Sciatic nerve (tissue), 2 donors: ENCODE data around the gene OARD1. TPM values are rescaled to one million over a fixed set of nuclear protein-coding genes. Genes with fewer than 3 reads are reported as not detected.
"Not testable (repeated sequence)": the region's sequence is repeated elsewhere in the genome, so short reads cannot be mapped to it uniquely, and the experiment has no call there.

Source experiments
- ATAC-seq: fragments of 200-7000 bp; cut with Tn5 transposase; one replicate; pipeline ENCODE4 v1.9.1; 2020; ENCODE audit warnings: mild to moderate bottlenecking, moderate library complexity
- DNase-seq: peaks from one replicate; pipeline ENCODE4 v3.0.0-alpha.2; 2020; ENCODE audit warnings: low spot score
- intact Hi-C: fragments of 100-400 bp; cut with DNase I; formaldehyde crosslinking; loops from one replicate; pipeline ENCODE4 v1.14.2; 2022
- total RNA-seq: library from RNA; stranded (reverse); fragmentation: NEBNext Ultra II Directional; extraction: Animal tissue kit (Norgen Biotek cat#: 25700); gene quantifications from one replicate; pipeline ENCODE4 v1.2.1, GENCODE V29; 2021
- donor health status: DM: no; HTN: no; CAD: no.
- donor health status: DM: no; HTN: no; CAD: no.

OARD1 gene, protein sequence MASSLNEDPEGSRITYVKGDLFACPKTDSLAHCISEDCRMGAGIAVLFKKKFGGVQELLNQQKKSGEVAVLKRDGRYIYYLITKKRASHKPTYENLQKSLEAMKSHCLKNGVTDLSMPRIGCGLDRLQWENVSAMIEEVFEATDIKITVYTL
- 26.4 TPM for total RNA-seq

DNA sequence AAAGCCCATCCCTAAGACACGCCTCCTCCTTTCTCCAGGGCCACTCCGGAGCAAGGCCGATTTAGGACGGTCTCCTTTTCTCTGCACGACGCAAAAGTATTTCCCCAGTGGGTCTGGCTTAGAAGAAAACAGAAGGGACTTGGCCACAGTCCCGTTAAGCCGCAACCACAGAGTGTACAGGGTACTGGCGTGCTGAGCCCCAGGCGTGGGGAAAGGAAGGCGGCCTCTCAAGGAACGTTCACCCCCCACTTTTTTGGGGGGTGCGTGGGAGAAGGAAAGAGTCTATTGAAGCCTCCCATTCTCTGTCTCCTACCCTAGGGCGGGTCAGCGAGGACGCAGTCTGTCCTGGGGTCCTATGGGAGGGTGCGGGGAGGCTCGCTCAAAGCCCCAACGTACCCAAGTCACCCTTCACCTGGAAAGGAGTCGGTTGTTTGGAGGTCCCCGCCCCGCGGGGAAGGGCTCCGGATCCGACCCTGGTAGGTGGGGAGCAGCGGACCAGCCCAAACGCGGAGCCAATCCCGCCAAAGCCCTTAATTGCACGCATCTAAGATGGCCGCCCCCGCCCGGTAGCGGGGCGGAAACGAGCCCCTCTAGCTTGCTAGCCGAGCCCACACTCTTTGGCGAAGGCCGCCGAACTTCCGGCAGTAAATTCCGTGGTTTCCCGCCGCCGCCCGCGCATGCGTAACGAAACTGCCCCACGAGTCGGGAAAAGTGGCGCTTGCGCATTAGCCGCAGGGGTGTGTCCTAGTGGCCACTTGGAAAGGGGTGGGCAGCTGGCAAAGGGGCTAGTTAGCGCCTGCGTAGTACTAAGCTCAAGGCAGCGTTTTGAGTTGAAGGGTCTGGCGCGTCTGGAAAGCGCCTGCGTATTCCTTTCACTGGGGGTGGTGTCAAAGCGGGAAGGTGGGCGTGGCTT is at the start of gene OARD1:
Gene OARD1, minus strand, starts transcription at position 434 of the 913 bp plus-strand sequence. CDS start 722 bp downstream, outside the sequence.
- DNase-seq (peak; percentile 100), ATAC-seq (peak; percentile 93)
- intact Hi-C loops: no loop called here

DNA sequence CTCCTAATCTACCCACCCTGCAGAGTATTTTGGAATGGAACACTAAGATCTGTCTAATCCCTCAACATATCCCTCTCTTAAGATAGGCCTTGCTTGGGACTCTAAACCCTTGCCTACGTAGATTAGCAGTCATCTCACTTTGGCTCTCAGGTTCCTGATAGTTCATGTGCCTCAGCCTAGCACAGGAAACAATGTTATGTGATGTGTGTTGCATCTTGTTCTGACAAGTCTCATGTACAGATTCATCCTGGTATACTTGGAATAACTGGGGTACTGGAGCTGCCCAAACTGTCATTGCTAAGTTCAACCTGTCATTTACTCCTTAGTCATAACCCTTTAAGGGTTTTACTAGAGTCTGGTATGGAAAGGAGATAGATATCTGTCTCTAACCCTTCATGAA is 47.9 kb upstream of the OARD1 start:
- ATAC-seq (no peak), DNase-seq (no peak)
- intact Hi-C loops: no loop called here

- DNase-seq (no peak), ATAC-seq (no peak)
- intact Hi-C loops: no loop called here
Observed at GRCh38 chr6:41119508-41119907, 47.4 kb upstream of the OARD1 start.

DNA sequence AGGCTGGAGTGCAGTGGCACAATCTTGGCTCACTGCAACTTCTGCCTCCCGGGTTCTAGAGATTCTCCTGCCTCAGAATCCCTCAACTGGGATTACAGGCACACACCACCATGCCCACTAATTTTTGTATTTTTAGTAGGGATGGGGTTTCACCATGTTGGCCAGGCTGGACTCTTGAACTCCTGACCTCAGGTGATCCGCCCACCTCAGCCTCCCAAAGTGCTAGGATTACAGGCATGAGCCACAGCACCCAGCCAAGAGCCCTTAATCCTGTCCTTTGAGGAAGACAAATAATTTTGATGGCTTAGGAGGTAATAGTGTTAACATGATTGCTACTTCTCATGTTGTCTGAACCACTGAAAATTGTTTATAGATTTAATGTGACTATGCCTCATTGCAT is 42.9 kb upstream of the OARD1 start:
- DNase-seq, intact Hi-C loops: not testable (repeated sequence)

DNA sequence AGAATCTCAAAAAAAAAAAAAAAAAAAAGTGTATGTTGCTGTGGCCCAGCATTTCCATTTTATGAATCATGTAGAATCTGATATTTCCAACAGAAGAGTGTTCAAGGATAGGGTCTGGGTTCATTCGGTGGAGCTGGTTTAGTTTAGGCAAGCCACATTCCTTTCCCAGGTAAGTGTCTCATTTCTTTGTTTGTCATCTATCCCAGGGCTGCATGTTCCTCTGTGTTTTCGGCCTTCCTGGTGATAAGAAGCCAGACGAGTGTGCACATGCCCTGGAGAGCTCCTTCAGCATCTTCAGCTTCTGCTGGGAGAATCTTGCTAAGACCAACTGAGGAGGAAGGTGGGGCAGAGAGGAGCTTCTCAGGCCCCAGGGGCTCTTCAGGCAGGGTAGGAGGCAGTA is 38.9 kb upstream of the OARD1 start:
- intact Hi-C loops: no loop called here
- ATAC-seq (no peak), DNase-seq (no peak)

More for the DNA sequence above, 42.9 kb upstream of the OARD1 start:
- not testable (repeated sequence) for ATAC-seq

- intact Hi-C loops: no loop called here
- no peak for ATAC-seq
Observed at GRCh38 chr6:41103847-41104246, 31.7 kb upstream of the OARD1 start.

DNA sequence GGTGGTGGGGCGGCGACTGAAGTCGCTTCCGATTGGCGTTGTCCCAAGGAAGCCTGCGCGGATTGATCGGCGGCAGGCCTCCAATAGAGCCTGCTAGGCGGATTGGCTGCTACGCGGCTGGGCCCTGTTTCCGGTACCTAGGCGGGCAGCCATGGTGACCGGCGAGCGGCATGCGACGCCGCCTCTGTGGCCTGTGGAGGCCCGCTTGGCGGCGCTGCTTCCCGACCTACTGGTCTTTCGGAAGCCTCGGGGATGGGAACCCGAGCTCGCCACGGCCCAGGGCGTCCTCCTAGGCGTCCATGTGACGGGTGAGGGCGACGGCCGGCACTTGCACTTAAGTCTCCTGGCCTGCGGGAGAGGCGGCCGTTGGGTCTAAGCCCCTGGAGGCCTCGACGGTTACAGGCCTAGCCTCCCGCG is 28.7 kb upstream of the OARD1 start:
- peak; percentile 60 for DNase-seq
- intact Hi-C loops: no loop called here
- ATAC-seq: peak; percentile 26

More at GRCh38 chr6:41103847-41104246, 31.7 kb upstream of the OARD1 start:
- no peak for DNase-seq

DNA sequence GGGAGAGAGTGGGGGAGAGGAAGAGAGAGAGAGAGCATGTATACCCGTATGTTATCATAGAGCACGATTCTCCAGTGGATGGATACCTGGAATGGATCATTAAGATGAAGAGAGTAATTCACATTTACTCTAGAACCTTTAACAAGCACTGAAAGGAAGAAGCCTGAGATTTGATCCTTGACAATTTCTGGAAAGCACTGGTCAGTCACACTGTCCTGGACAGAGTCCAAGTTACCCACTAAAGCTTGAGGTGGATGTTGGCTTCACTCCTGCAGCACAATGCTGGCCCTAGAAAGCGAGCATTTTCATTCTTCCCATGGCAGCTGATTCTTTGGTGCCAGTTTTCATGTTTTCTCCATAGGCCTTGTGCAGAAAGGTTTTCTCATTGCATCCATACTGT is 26.2 kb upstream of the OARD1 start:
- intact Hi-C loops: no loop called here
- ATAC-seq (no peak), DNase-seq (no peak)

DNA sequence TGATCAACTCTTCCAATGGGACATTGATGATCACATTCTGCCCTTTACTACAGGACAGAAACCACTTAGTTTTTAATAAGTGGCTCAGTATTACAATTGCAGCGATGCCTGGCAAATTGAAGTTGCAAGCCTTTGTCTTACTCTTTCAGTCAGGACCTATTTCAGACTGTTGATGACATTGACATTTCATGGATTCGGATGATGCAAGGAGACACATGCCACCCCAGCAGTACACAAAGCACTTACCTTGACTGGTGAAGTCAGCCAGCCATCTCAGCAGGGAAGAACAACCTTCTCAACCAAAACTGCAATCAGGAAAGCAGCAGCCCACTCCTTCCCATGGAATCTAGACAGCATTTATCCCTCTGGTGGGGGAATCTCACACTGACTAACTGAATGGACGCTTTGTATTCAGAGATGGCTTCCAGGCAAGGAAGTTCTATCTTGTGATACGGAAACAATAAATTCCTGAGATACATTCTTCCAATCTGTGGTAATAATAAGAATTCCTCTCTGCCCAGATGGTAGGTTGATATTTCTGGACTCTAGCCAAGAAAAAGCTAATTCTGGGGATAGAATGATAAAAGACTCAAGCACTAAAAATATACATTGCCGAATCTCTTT is 25.4 kb upstream of the OARD1 start:
- DNase-seq: no peak
- intact Hi-C loops: no loop called here
- ATAC-seq: no peak

DNA sequence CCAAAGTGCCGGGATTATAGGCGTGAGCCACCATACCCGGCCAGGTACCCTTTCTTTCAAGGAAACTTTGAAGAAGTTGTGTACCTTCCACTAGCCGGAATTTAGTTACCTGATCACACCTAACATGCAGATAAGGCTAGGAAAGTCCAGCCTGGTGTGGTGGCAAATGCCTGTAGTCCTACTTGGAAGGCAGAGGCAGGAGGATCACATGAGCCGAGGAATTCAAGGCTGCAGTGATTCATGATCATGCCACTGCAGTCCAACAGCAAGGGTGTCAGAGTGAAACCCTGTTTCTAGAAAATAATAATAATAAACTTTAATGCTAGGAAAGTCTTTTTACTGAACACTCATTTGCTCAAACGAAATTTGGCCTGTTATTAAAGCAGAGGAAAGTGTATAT is 21.6 kb upstream of the OARD1 start:
- no peak for ATAC-seq
- intact Hi-C loops: no loop called here
- no peak for DNase-seq

DNA sequence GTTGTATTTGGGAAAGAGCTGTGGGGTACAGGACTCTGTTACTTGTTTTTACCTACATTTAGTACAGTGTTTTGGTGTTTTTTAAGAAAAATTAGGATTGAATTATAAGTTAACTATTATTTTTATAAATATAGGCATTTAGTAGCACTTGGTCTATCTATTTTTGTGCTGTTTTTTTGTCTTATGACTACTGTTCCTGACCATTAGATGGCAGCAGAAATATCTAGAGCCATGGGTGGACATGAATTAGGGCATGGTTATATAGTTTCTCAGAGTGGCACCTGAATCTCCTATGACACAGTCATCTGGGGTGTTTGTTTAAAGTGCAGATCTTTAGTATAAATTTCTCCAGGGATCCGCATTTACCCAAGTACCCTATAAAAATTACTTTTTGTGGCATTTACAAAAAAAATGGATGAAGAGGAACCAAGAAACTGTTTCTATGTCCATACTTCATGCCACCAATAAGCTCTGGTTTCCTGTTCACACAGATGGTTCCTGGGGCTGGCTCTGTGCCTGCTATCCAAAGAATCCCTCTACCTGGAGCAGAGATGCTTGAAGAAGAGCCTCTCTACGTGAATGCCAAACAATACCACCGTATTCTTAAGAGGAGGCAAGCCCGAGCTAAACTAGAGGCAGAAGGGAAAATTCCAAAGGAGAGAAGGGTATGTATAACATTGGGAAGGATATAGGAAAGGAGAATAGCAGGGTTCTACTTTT is 20.4 kb upstream of the OARD1 start:
- DNase-seq: no peak
- intact Hi-C loops: no loop called here
- no peak for ATAC-seq

GRCh38 chr6:41090841-41091761 is 18.9 kb upstream of the OARD1 start:
- intact Hi-C loops: no loop called here
- DNase-seq: no peak
- ATAC-seq: no peak

DNA sequence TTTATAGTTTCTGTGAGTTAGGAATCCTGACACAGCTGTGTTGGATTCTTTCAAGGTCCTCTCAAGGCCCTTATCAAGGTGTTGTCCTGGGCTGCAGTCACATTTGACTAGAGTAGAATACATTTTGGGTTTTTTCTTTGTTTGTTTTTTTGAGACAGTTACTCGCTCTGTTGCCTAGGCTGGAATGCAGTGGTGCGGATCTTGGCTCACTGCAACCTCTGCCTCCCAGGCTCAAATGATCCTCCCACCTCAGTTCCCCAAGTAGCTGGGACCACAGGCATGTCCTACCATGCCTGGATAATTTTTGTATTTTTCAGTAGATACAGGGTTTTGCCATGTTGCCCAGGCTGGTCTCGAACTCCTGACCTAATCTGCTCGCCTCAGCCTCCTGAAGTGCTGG is 16.3 kb upstream of the OARD1 start:
- intact Hi-C loops: no loop called here
- ATAC-seq (no peak), DNase-seq (no peak)

- no peak for ATAC-seq
- intact Hi-C loops: no loop called here
- DNase-seq: no peak
Observed at GRCh38 chr6:41085182-41085581, 13.0 kb upstream of the OARD1 start.

DNA sequence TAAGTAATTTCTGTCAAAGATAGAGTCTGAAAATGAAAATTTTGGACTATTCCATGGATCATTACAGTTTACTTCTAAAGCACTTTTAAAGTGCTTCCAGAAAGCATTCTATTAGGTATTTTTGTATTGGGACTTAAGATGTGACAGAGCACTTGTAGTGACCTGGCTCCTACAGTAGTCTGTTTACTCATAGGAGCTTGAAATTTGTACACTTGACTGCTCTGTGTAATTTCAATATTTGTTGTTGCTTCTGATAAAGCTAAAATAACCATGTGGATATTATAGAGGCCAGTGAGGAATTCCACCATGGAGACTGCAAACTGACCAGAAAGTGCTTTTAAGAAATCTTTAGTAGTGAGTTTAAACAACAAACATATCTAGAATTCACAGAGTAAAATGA is 10.9 kb upstream of the OARD1 start:
- ATAC-seq (no peak), DNase-seq (no peak)
- intact Hi-C loops: no loop called here

DNA sequence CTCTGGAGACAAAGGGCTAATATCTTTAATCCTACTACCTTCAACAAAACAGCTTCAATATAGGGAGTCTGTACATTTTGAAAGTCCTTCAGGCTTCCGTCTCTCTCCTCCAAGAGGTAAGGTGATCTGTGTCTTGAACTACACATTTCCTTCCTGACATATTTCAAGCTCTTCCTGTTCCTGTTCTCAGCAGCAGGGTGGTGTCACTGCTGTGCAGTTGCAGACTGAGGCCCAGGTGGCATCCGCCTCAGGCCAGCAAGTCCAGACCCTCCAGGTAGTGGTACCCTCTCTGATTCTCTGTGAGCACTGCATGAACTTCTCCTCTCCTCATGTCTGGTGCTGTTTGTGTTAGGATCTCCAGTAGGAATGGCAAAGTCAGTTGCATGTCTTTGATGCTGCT is 8.5 kb upstream of the OARD1 start:
- ATAC-seq (no peak), DNase-seq (no peak)
- intact Hi-C loops: no loop called here

- DNase-seq: no peak
- no peak for ATAC-seq
- intact Hi-C loops: no loop called here
Observed at GRCh38 chr6:41079080-41079479, 6.9 kb upstream of the OARD1 start.

DNA sequence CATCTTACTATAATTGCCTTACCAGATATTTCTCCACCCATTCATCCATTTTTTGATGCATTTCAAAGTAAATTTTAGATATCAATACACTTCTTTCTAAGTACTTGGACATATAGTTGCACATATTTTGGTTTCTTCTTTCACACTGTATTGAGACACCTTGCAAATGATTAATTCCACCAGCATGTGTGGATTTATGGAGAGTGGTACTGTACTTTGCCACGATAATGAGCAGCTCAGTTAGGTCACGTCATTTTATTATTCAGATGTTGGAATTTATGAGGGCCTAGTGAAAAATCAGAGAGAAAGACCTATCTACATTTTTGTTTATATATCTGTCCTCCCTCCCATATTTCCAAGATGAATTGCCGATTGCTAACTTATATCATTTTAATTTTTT is 5.9 kb upstream of the OARD1 start:
- intact Hi-C loops: no loop called here
- DNase-seq (no peak), ATAC-seq (no peak)

DNA sequence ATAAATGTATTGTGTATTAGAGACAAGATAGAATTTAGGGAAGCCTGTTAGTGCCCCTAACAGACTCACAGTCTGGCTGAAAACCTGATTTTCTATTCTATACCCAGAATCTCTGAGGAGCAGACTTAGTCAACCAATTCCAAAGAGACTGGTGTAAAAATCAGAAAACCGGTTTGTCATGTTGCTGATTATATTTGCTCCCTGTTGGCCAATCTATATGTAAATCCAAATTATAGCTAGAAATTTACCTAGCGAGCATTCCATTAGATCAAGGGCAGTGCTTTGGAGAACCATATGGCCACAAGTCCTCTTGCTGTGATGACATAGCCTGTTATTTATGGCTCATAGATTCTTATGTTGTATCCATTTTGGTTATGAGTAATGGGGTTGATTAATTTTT is 5.4 kb upstream of the OARD1 start:
- no peak for DNase-seq
- intact Hi-C loops: no loop called here
- ATAC-seq: no peak
